Smooth muscle cell (in vitro differentiated cells): ENCODE measurements around the gene RP9. TPM values are rescaled to one million over a fixed set of nuclear protein-coding genes. Genes with fewer than 3 reads are reported as not detected.
A peak's percentile ranks its signal among the peaks of the same experiment; 100 is the strongest.

Experiments used
- DNase-seq: peaks from one replicate; lab custom pipeline; 2025; ENCODE audit not compliant: unreplicated experiment; lab: John Stamatoyannopoulos, UW
- H2AFZ ChIP-seq: fragments of 200-600 bp; sonication (generic); 2 replicates; pipeline ENCODE4 v1.6.0; 2016; ENCODE audit warnings: antibody characterized with exemption, low read depth, mild to moderate bottlenecking
- H3F3A ChIP-seq: fragments of 200-600 bp; sonication (generic); 2 replicates; pipeline ENCODE4 v1.6.0; 2017; ENCODE audit warnings: antibody characterized with exemption, low read depth
- H3K27ac ChIP-seq: fragments of 200-600 bp; sonication (generic); 2 replicates; pipeline ENCODE4 v1.5.1; 2016; ENCODE audit warnings: low read depth, mild to moderate bottlenecking
- H3K27me3 ChIP-seq: fragments of 200-600 bp; sonication (generic); 2 replicates; pipeline ENCODE4 v1.6.1; 2016; ENCODE audit warnings: low read depth, mild to moderate bottlenecking
- H3K36me3 ChIP-seq: fragments of 200-600 bp; sonication (generic); 2 replicates; pipeline ENCODE4 v1.5.1; 2016; ENCODE audit warnings: low read depth
- H3K4me1 ChIP-seq: fragments of 200-600 bp; sonication (generic); 2 replicates; pipeline ENCODE4 v1.5.1; 2016; ENCODE audit warnings: low read depth
- H3K4me2 ChIP-seq: fragments of 200-600 bp; sonication (generic); 2 replicates; pipeline ENCODE4 v1.6.0; 2016; ENCODE audit warnings: mild to moderate bottlenecking
- H3K4me3 ChIP-seq: fragments of 200-600 bp; sonication (generic); 2 replicates; pipeline ENCODE4 v1.5.1; 2016; ENCODE audit warnings: mild to moderate bottlenecking
- H3K79me2 ChIP-seq: fragments of 200-600 bp; sonication (generic); 2 replicates; pipeline ENCODE4 v1.6.0; 2016; ENCODE audit warnings: low read depth, mild to moderate bottlenecking
- H3K9ac ChIP-seq: fragments of 200-600 bp; sonication (generic); 2 replicates; pipeline ENCODE4 v1.6.0; 2016; ENCODE audit warnings: low read depth
- H3K9me3 ChIP-seq: fragments of 200-600 bp; sonication (generic); replicated peaks from 2 replicates; pipeline ENCODE4 v1.5.1; 2016; ENCODE audit warnings: low read depth
- H4K20me1 ChIP-seq: fragments of 200-600 bp; sonication (generic); 2 replicates; pipeline ENCODE4 v1.6.0; 2016; ENCODE audit warnings: low read depth
- WGBS: methylation state at CpG from one replicate; pipeline ENCODE4 v1.1.7; 2016; ENCODE audit warnings: low lambda C conversion rate; 5-methylcytosine and 5-hydroxymethylcytosine counted together
- polyA plus RNA-seq: library from polyadenylated mRNA; unstranded; fragments of >200 nt; fragmentation: Nextera tagmentation; extraction: Ambion mirVana; gene quantifications from 2 replicates; pipeline ENCODE4 v1.2.1, GENCODE V29; 2016
- total RNA-seq: library from RNA; depleted of rRNA; stranded (reverse); fragments of >200 nt; gene quantifications from 2 replicates; pipeline ENCODE4 v1.2.3, GENCODE V29; 2014
- TF ChIP-seq, protein P1 (sequence below): fragments of 200-600 bp; sonication (generic); IDR thresholded peaks from 2 replicates; pipeline ENCODE4 v1.5.1; 2017; ENCODE audit warnings: borderline replicate concordance, mild to moderate bottlenecking, antibody characterized with exemption; ENCODE audit not compliant: insufficient read depth, poor library complexity, severe bottlenecking

RP9 gene
- total and polyA plus RNA-seq, 2 experiments from 2014 or later = 15.3 to 28.3 TPM

DNA sequence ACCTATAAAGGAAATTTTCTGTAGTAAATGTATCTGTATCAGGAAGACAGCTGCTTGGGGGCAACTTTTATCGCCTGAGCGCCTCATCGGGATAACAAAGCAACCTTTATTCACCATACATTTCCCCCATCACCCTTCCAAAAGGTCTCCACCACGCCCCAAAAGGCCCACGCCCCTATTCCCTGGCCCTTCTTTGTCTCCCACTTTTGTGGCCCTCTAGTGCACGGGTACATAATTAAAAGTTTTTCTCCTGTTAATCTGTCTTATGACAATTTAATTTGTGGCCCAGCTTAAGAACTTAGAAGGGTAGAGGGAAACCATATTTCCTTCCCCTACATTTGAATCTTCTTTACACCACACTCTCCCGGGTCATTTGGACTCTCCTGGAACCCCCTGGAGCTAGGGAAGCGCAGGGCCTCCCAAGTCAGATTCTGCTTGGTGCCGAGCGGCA is 625 bp downstream of the RP9 start:
- peak overlapping the region; percentile 94 for H3K4me2 ChIP-seq
- no peaks in the 10 kb centered on the region for H3K9me3 ChIP-seq
- no peaks in the 10 kb centered on the region for H3K27me3 ChIP-seq
- TF ChIP-seq, protein P1, sequence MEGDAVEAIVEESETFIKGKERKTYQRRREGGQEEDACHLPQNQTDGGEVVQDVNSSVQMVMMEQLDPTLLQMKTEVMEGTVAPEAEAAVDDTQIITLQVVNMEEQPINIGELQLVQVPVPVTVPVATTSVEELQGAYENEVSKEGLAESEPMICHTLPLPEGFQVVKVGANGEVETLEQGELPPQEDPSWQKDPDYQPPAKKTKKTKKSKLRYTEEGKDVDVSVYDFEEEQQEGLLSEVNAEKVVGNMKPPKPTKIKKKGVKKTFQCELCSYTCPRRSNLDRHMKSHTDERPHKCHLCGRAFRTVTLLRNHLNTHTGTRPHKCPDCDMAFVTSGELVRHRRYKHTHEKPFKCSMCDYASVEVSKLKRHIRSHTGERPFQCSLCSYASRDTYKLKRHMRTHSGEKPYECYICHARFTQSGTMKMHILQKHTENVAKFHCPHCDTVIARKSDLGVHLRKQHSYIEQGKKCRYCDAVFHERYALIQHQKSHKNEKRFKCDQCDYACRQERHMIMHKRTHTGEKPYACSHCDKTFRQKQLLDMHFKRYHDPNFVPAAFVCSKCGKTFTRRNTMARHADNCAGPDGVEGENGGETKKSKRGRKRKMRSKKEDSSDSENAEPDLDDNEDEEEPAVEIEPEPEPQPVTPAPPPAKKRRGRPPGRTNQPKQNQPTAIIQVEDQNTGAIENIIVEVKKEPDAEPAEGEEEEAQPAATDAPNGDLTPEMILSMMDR = no peak
- WGBS = 0% methylated on average over 10 of the region's 10 CpGs
- H4K20me1 ChIP-seq = peaks cover 45% of the 10 kb centered on the region
- H3K4me3 ChIP-seq = peak overlapping the region; percentile 95
- H3K79me2 ChIP-seq = peaks cover 54% of the 10 kb centered on the region
- peak overlapping the region; percentile 79 for H3K9ac ChIP-seq
- peak overlapping the region; percentile 43 for H3K27ac ChIP-seq
- H3K36me3 ChIP-seq = peaks cover 2% of the 10 kb centered on the region
- peaks cover 20% of the 10 kb centered on the region for H3K4me1 ChIP-seq
- no peak for DNase-seq
- no peaks in the 10 kb centered on the region for H3F3A ChIP-seq
- H2AFZ ChIP-seq = peak overlapping the region; percentile 93

DNA sequence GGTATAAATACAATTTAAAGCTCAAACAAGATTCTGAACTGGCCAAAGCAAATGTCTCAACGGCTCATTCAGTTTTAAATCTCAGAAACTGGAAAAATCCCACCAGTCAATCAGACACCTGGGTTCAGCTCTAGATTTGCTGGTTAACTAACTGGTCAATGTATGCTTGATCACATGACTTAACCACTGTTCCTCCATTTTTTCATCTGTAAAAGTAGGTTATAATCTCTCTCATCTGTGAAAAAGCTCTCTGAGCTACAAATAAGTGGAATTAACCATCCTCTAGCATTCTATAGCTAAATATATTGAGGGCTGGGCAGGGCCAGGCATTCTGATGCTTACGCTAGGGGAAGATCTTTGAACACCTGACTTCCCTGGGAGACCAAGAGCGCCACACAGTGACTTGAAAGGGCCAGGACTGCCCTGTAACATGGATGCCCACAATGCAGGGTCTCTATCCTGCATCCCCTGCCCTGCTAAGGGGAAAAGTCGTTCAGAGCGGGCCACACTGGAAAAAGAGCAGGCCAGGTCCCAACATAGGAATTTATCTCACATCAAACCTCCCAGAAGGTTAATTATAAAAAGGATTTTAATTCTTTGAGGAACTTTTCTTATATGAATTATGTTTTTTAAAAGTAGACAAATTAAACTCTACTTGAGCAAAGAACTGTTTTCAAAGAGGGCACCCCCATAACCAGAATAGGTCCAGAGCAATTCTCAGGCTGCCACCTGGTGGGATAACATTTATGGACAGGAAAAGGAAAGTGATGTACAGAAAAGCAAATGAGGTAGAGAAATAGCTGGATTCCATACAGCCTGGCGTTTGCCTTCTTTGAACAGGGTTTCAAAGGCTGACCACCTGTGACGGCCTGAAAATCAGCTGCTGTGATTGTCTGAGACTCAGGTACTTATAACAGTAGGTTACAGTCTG is 1.8 kb downstream of the RP9 start:
- Histone ChIP-seq H3K27me3 (no peaks in the 10 kb centered on the region), H3K79me2 (peaks cover 60% of the 10 kb centered on the region), H3K4me3 (peak overlapping the region; percentile 95), H3K9ac (peak overlapping the region; percentile 79), H3K9me3 (no peaks in the 10 kb centered on the region), H3K36me3 (peaks cover 5% of the 10 kb centered on the region), H3K4me1 (peaks cover 20% of the 10 kb centered on the region), H3K27ac (no peak overlapping the region), H3F3A (no peaks in the 10 kb centered on the region), H2AFZ (no peak overlapping the region), H3K4me2 (peak overlapping the region; percentile 94), H4K20me1 (peaks cover 57% of the 10 kb centered on the region)
- TF ChIP-seq, protein P1 = peak; percentile 43
- 58% methylated on average over 7 of the region's 7 CpGs for WGBS
- DNase-seq = no peak

DNA sequence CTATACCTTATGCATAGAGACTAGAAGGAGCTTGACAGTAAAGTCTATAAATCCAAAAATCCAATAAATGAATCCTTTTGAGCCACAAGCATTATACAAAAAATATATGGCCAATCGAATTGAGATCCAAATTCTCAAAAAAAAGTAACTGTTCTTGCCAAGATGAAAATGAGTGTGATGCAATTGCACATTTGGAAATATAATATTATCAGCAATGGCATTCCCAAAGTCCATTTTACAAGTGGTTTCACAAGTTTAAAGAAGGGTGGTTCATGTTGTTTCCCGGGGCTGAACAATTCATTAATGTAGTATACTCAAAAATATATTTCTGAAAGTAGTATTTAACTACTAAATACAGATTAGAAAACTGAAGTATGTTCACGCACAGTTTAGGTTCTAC is 7.3 kb downstream of the RP9 start:
- no peaks in the 10 kb centered on the region for H3K27me3 ChIP-seq
- no peak overlapping the region for H3K27ac ChIP-seq
- peaks cover 3% of the 10 kb centered on the region for H3F3A ChIP-seq
- no peak overlapping the region for H2AFZ ChIP-seq
- H3K79me2 ChIP-seq = peaks cover 46% of the 10 kb centered on the region
- H3K9me3 ChIP-seq = no peaks in the 10 kb centered on the region
- no peak overlapping the region for H3K4me2 ChIP-seq
- no peak overlapping the region for H3K9ac ChIP-seq
- H3K4me1 ChIP-seq = no peaks in the 10 kb centered on the region
- TF ChIP-seq, protein P1 = no peak
- H4K20me1 ChIP-seq = peaks cover 64% of the 10 kb centered on the region
- peaks cover 18% of the 10 kb centered on the region for H3K36me3 ChIP-seq
- DNase-seq = no peak
- H3K4me3 ChIP-seq = no peak overlapping the region
- 98% methylated on average over 3 of the region's 3 CpGs for WGBS
